A673 (cell line): ENCODE measurements around the gene TSR1. TPM values are rescaled to one million over a fixed set of nuclear protein-coding genes. Genes with fewer than 3 reads are reported as not detected.

Source experiments
- BruUV-seq: library from RNA; stranded (reverse); fragments of 400-500 nt; replicated peaks from 2 replicates; lab custom pipeline; 2021; lab: Mats Ljungman, UMichigan
- CTCF ChIA-PET: fragments of 300-600 bp; sonication (Branson Sonifier 250); formaldehyde crosslinking; loops from one replicate; lab custom pipeline; 2022; ENCODE audit warnings: antibody characterized with exemption; lab: Charles Lee
- POLR2A ChIA-PET: fragments of 300-600 bp; sonication (Branson Sonifier 250); formaldehyde crosslinking; loops from one replicate; lab custom pipeline; 2022; ENCODE audit warnings: antibody characterized with exemption; ENCODE audit not compliant: low non-redundant PET; lab: Charles Lee
- DNase-seq: peaks from one replicate; pipeline ENCODE4 v3.0.0-alpha.2; 2015; ENCODE audit warnings: low spot score
- H3K27ac ChIP-seq: fragments of 200-600 bp; sonication (generic); 2 replicates; pipeline ENCODE4 v1.5.1; 2016; ENCODE audit warnings: mixed run types, low read depth, mild to moderate bottlenecking, mixed read lengths, antibody characterized with exemption, low read length; ENCODE audit not compliant: poor library complexity, severe bottlenecking
- H3K27me3 ChIP-seq: fragments of 200-600 bp; sonication (generic); replicated peaks from 2 replicates; pipeline ENCODE4 v1.6.1; 2017; ENCODE audit warnings: mixed run types, low read depth, mild to moderate bottlenecking, mixed read lengths, antibody characterized with exemption, low read length; ENCODE audit not compliant: insufficient read depth, poor library complexity
- H3K36me3 ChIP-seq: fragments of 200-600 bp; sonication (generic); 2 replicates; pipeline ENCODE4 v1.6.1; 2016; ENCODE audit warnings: mixed run types, mild to moderate bottlenecking, mixed read lengths, antibody characterized with exemption, low read length; ENCODE audit not compliant: insufficient read depth, poor library complexity, severe bottlenecking
- H3K4me1 ChIP-seq: fragments of 200-600 bp; sonication (generic); 2 replicates; pipeline ENCODE4 v1.6.1; 2017; ENCODE audit warnings: mixed run types, mild to moderate bottlenecking, mixed read lengths, antibody characterized with exemption, low read length; ENCODE audit not compliant: insufficient read depth, poor library complexity, severe bottlenecking
- H3K4me3 ChIP-seq: fragments of 200-600 bp; sonication (generic); 2 replicates; pipeline ENCODE4 v1.5.1; 2016; ENCODE audit warnings: low read depth, mixed run types, mild to moderate bottlenecking, mixed read lengths, low read length; ENCODE audit not compliant: poor library complexity, severe bottlenecking
- H3K9me3 ChIP-seq: fragments of 200-600 bp; sonication (generic); 2 replicates; pipeline ENCODE4 v1.6.1; 2016; ENCODE audit warnings: mixed run types, low read depth, mild to moderate bottlenecking, mixed read lengths, antibody characterized with exemption, low read length; ENCODE audit not compliant: poor library complexity, severe bottlenecking
- CTCF ChIP-seq: fragments of 300-800, 200-600 bp; sonication (generic); conservative IDR thresholded peaks from 2 replicates; pipeline ENCODE4 v1.5.1; 2017; ENCODE audit warnings: low read depth, mild to moderate bottlenecking, antibody characterized with exemption, low read length, moderate library complexity, mixed read lengths
- EZH2 ChIP-seq: fragments of 200-600 bp; sonication (generic); IDR thresholded peaks from 2 replicates; pipeline ENCODE4 v1.6.1; 2017; ENCODE audit warnings: borderline replicate concordance, low read depth, mild to moderate bottlenecking, mixed read lengths, antibody characterized with exemption, low read length; ENCODE audit not compliant: poor library complexity, severe bottlenecking
- intact Hi-C: fragments of 100-400 bp; cut with micrococcal nuclease; formaldehyde crosslinking; loops from one replicate; pipeline ENCODE4 v1.10.0; 2022; ENCODE audit not compliant: unreplicated experiment
- total RNA-seq: library from RNA; stranded (reverse); gene quantifications from 2 replicates; pipeline ENCODE4 v1.2.3, GENCODE V29; 2021

Gene TSR1
- total RNA-seq, 1 experiment from 2014 or later: 91.0 TPM

DNA sequence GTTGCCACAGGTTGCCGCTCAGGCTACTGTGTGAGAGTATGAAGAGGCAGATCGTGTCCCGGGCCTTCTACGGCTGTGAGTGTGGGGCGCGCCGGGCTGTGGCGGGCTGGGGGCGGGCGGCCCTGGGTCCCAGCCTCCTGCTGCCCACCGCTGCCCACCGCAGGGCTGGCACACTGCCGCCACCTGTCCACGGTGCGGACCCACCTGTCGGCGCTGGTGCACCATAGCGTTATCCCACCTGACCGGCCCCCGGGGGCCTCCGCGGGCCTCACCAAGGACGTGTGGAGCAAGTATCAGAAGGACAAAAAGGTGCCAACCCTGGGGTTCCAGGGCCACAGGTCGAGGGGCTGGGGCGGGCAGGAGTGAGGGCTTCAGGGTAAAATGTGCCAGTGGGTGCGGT, 35.9 kb upstream of the TSR1 start:
- no TSS peak for BruUV-seq
- peaks cover 29% of the 10 kb centered on the region for H3K36me3 ChIP-seq

GRCh38 chr17:2371183-2372130, 35.2 kb upstream of the TSR1 start:
- Histone ChIP-seq H3K27me3 (no peaks in the 10 kb centered on the region), H3K4me3 (no peak overlapping the region), H3K9me3 (no peaks in the 10 kb centered on the region), H3K36me3 (peaks cover 23% of the 10 kb centered on the region), H3K27ac (no peak overlapping the region), H3K4me1 (peaks cover 5% of the 10 kb centered on the region)
- no peak for TF ChIP-seq EZH2
- no peak for TF ChIP-seq CTCF
- ChIA-PET POLR2A (no interaction called here), CTCF (no interaction called here)
- no TSS peak for BruUV-seq
- intact Hi-C loops: no loop called here
- no peak for DNase-seq

More for the DNA sequence above, 35.9 kb upstream of the TSR1 start:
- intact Hi-C loops: no loop called here
- H3K4me1 ChIP-seq: peaks cover 5% of the 10 kb centered on the region
- TF ChIP-seq EZH2 (no peak), CTCF (no peak)
- no peaks in the 10 kb centered on the region for H3K9me3 ChIP-seq
- no peaks in the 10 kb centered on the region for H3K27me3 ChIP-seq
- H3K27ac ChIP-seq: no peak overlapping the region
- CTCF ChIA-PET: no interaction called here
- no peak for DNase-seq
- H3K4me3 ChIP-seq: no peak overlapping the region
- POLR2A ChIA-PET: no interaction called here

DNA sequence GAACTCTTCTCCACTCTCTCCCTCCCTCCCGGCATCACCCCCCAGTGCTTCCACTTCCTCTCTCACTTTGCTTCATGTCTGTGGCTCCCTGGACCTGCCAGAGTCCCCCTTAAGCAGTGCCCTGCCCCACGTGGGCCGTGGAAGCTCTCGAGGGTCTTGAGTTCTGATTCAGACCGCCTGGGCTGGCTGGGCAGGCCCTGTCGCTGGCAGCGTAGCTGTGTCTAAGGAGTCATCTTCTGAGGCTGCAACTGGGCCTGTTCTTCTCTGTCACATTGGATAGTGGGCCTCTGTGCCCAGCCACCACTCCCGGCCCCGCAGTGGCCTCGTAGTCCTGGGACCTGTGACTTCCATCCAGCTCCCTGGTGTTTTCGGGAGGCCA, 33.9 kb upstream of the TSR1 start:
- H3K4me1 ChIP-seq: peaks cover 5% of the 10 kb centered on the region
- no peak overlapping the region for H3K4me3 ChIP-seq
- ChIA-PET CTCF (interaction anchor here (1.5 kb wide), 1 partner anchor 12 kb away, joined by 4 read pairs; no protein-coding TSS in a partner anchor), POLR2A (interaction anchor here (0.7 kb wide), 1 partner anchor 502 kb away, joined by 4 read pairs; no protein-coding TSS in a partner anchor)
- H3K36me3 ChIP-seq: peaks cover 13% of the 10 kb centered on the region
- H3K27me3 ChIP-seq: no peaks in the 10 kb centered on the region
- H3K9me3 ChIP-seq: no peaks in the 10 kb centered on the region
- no peak for DNase-seq
- intact Hi-C loops: no loop called here
- no TSS peak for BruUV-seq
- H3K27ac ChIP-seq: no peak overlapping the region
- TF ChIP-seq EZH2 (no peak), CTCF (no peak)
